GM12878 (cell line): ENCODE data around the gene MFSD8. TPM values are rescaled to one million over a fixed set of nuclear protein-coding genes. Genes with fewer than 3 reads are reported as not detected.

Source experiments
- BACH1 ChIP-seq: fragments of 450-650 bp; IDR thresholded peaks from 2 replicates; pipeline ENCODE4 v1.6.1; 2017; ENCODE audit warnings: mild to moderate bottlenecking, borderline replicate concordance
- BHLHE40 ChIP-seq, 2 experiments: fragments of 450-650 bp in 1 of 2; IDR thresholded peaks; 2 replicates each; pipeline ENCODE4 v1.6.1; 2011 to 2017; ENCODE audit warnings: low read depth in 2 of 2, borderline replicate concordance in 1 of 2, improper control_type of control experiment in 1 of 2, low read length in 1 of 2, mild to moderate bottlenecking in 1 of 2
- CHD1 ChIP-seq: IDR thresholded peaks from 2 replicates; pipeline ENCODE4 v1.6.1; 2012; ENCODE audit warnings: low read depth, low read length, improper control_type of control experiment
- CREM ChIP-seq: IDR thresholded peaks from 2 replicates; pipeline ENCODE4 v1.6.1; 2014; ENCODE audit warnings: antibody characterized with exemption, low read depth
- E4F1 ChIP-seq: fragments of 450-650 bp; IDR thresholded peaks from 2 replicates; pipeline ENCODE4 v1.6.1; 2018; ENCODE audit warnings: borderline replicate concordance, mild to moderate bottlenecking; ENCODE audit not compliant: partially characterized antibody
- FOXK2 ChIP-seq: fragments of 450-650 bp; IDR thresholded peaks from 2 replicates; pipeline ENCODE4 v1.6.1; 2017; ENCODE audit warnings: mild to moderate bottlenecking, moderate library complexity
- IRF5 ChIP-seq: fragments of 450-650 bp; IDR thresholded peaks from 2 replicates; pipeline ENCODE4 v1.6.1; 2017; ENCODE audit warnings: borderline replicate concordance
- SMARCA5 ChIP-seq: fragments of 450-650 bp; IDR thresholded peaks from 2 replicates; pipeline ENCODE4 v1.6.1; 2017; ENCODE audit warnings: mild to moderate bottlenecking
- SPI1 ChIP-seq: IDR thresholded peaks from 2 replicates; pipeline ENCODE4 v1.6.1; 2011; ENCODE audit warnings: low read depth, mild to moderate bottlenecking, low read length, moderate library complexity, borderline replicate concordance; ENCODE audit not compliant: insufficient read depth
- ZNF207 ChIP-seq: fragments of 450-650 bp; IDR thresholded peaks from 2 replicates; pipeline ENCODE4 v1.6.1; 2014; ENCODE audit warnings: antibody characterized with exemption, mild to moderate bottlenecking, borderline replicate concordance
- ZNF622 ChIP-seq: fragments of 450-650 bp; IDR thresholded peaks from 2 replicates; pipeline ENCODE4 v1.6.1; 2017; ENCODE audit warnings: mild to moderate bottlenecking, inconsistent platforms
- polyA plus RNA-seq, 11 experiments: library from polyadenylated mRNA; depleted of rRNA in 4 of 11; unstranded in 6 of 11; stranded (reverse) in 5 of 11; fragments of >200 nt; fragmentation: Nextera tagmentation in 4 of 11; fragmentation: Illumina TruSeq in 1 of 11; extraction: Ambion mirVana in 4 of 11; extraction: Trizol in 1 of 11; gene quantifications; 1 replicate in 1 of 11; 2 replicates in 10 of 11; pipeline versions ENCODE4 v1.2.1 to v1.2.3, GENCODE V29; 2011 to 2016; ENCODE audit warnings: inconsistent platforms in 2 of 11, missing spikeins in 2 of 11, low read depth in 1 of 11
- total RNA-seq, 4 experiments: library from RNA; depleted of rRNA in 3 of 4; stranded (reverse); fragments of >200 nt in 3 of 4; fragmentation: Illumina TruSeq in 1 of 4; extraction: Trizol in 1 of 4; gene quantifications; 2 replicates each; pipeline versions ENCODE4 v1.2.1 to v1.2.3, GENCODE V29; 2013 to 2021

Gene MFSD8
- total and polyA plus RNA-seq, 10 of the 15 experiments (the other 5 are each of a cell fraction or from before 2014, with no cell fraction given), result 12.7 to 29.9 (median 18.4) TPM

DNA sequence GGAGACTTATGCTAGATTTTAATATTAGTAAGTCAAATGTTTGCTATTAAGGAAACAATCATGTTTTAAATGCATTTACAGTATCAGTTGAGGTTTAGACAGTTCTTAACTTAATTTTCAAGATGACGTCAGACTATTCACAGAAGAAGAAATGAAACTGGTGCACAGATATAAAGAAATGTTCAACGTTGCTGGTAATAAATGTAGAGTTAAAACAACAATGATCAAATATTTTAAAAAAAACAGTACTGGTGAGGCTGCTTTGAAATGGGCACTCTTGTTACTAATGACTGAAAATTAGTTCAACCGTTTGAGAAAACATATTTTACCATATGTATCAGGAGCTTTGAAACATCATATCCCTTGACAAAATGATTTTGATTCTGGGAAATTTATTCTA, 44.5 kb upstream of the MFSD8 start (continued):
- TF ChIP-seq IRF5 (no peak), FOXK2 (no peak), CREM (no peak), E4F1 (no peak), SMARCA5 (peak; percentile 70; the same call in 1 of the 2 replicates), BACH1 (no peak), SPI1 (peak; percentile 42; the same call in 1 of the 2 replicates), BHLHE40 (IDR thresholded peaks at IDR 0.05; ENCODE audit: borderline replicate concordance in 1 of 2, low read depth in 2 of 2, low read length in 1 of 2) (no peak), ZNF622 (no peak), CHD1 (no peak), ZNF207 (no peak)
